ENCODE results near the gene SEMA3B. TPM values are rescaled to one million over a fixed set of nuclear protein-coding genes. Genes with fewer than 3 reads are reported as not detected.
"Not testable (repeated sequence)": the region's sequence is repeated elsewhere in the genome, so short reads cannot be mapped to it uniquely, and the experiment has no call there.

The SEMA3B gene
- total and polyA plus RNA-seq, 7 experiments from 2014 or later, result 0.73 to 3.7 (median 1.4) TPM; not detected in 2

DNA sequence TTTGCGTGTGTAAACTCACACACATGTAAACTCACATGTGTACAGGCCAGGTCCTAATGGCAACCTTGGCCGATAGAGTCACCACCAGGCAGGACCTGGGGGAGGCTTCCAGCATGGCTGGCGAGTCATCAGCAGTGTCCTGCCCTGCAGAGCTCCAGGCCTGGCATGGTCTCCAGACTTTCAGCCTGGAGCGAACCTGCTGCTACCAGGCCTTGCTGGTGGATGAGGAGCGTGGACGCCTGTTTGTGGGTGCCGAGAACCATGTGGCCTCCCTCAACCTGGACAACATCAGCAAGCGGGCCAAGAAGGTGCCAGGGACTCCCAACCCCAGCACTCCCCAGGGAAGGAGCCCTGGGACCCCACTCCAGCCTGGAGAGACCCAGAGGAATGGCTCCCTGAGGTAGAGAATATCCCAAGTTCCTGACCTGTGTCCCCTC is 1.0 kb downstream of the SEMA3B start:
- ChIA-PET POLR2A (interaction anchor here (0.7 to 0.9 kb wide), 2 partner anchors 20 to 55 kb away, joined by 3 read pairs; no protein-coding TSS in a partner anchor), CTCF (interaction anchor here (0.7 kb wide), 1 partner anchor 141 kb away, joined by 3 read pairs; no protein-coding TSS in a partner anchor)
- Histone ChIP-seq H3K4me1 (ENCODE audit: control insufficient read depth in 2 of 2, insufficient read depth in 2 of 2, low read length in 2 of 2) (peaks cover 10 to 17% of the 10 kb centered on the region in 2 donors), H3K27me3 (ENCODE audit: control insufficient read depth in 2 of 2, insufficient read depth in 2 of 2, low read length in 2 of 2) (peaks cover 10 to 15% of the 10 kb centered on the region in 2 donors), H3K4me3 (ENCODE audit: low read length) (no peak overlapping the region), H3K36me3 (ENCODE audit: control insufficient read depth in 2 of 3, insufficient read depth in 3 of 3, low read length in 3 of 3) (no peaks in the 10 kb centered on the region), H3K9me3 (ENCODE audit: control insufficient read depth in 2 of 3, low read length in 3 of 3) (no peaks in the 10 kb centered on the region), H3K27ac (ENCODE audit: low read depth, low read length) (no peak overlapping the region)
- ATAC-seq (no peak), DNase-seq (no peak)
- H3K36me3 Mint-ChIP-seq, result no peaks in the 10 kb centered on the region
- H3K27me3 Mint-ChIP-seq, result peaks cover 13 to 49% (median 15%) of the 10 kb centered on the region in 5 donors
- H3K4me3 Mint-ChIP-seq, result no peak overlapping the region
- H3K9me3 Mint-ChIP-seq, result peaks cover 0 to 2% (median 0%) of the 10 kb centered on the region in 11 donors
- H3K4me1 Mint-ChIP-seq, result peaks cover 13 to 23% (median 15%) of the 10 kb centered on the region in 7 donors
- peak overlapping the region in 1 of 9 donors; percentile 17 for H3K27ac Mint-ChIP-seq
- intact Hi-C loops (cut with micrococcal nuclease), result no loop called here

DNA sequence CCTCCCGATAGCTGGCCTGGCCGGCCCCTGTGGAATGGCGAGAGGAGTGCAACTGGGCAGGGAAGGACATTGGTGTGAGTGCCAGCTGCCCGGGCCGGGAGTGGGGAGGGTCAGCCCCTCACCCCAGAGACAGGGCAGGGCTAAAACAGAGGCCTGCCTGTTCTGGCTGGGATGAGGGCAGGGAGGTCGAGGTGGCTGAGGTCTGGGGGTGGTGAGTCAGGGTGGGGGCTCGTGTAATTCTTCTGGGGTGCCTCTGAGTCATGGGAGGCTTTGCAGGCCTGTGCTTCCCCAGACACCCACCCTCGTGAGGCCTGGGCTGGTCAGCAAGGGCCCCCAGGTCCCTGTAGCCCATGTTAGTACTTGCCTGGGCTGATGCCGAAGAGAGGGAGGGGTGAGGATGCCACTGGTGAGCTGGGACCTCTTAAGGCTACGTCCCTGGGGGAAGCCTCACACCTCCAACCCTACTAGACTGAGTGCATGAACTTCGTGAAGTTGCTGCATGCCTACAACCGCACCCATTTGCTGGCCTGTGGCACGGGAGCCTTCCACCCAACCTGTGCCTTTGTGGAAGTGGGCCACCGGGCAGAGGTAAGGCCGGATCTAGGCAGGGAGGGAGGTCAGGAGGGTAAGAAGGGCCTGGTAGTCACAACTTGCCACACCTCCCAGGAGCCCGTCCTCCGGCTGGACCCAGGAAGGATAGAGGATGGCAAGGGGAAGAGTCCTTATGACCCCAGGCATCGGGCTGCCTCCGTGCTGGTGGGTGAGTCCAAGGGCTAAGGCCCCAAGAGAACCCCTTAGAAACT is 1.7 kb downstream of the SEMA3B start:
- POLR2A ChIA-PET, result interaction anchor here (0.7 kb wide), 1 partner anchor 54 kb away, joined by 3 read pairs; no protein-coding TSS in a partner anchor
- peaks cover 10 to 22% of the 10 kb centered on the region in 2 donors for H3K4me1 ChIP-seq (ENCODE audit: control insufficient read depth in 2 of 2, insufficient read depth in 2 of 2, low read length in 2 of 2)
- DNase-seq (no peak), ATAC-seq (no peak)
- Mint-ChIP-seq H3K4me1 (peaks cover 14 to 29% (median 20%) of the 10 kb centered on the region in 7 donors), H3K36me3 (no peaks in the 10 kb centered on the region), H3K9me3 (peaks cover 0 to 2% (median 0%) of the 10 kb centered on the region in 11 donors), H3K27me3 (peaks cover 16 to 54% (median 19%) of the 10 kb centered on the region in 5 donors), H3K27ac (peak overlapping the region in 1 of 9 donors; percentile 46), H3K4me3 (no peak overlapping the region)
- no peaks in the 10 kb centered on the region for H3K36me3 ChIP-seq (ENCODE audit: control insufficient read depth in 2 of 3, insufficient read depth in 3 of 3, low read length in 3 of 3)
- no peaks in the 10 kb centered on the region for H3K9me3 ChIP-seq (ENCODE audit: control insufficient read depth in 2 of 3, low read length in 3 of 3)
- peaks cover 10 to 16% of the 10 kb centered on the region in 2 donors for H3K27me3 ChIP-seq (ENCODE audit: control insufficient read depth in 2 of 2, insufficient read depth in 2 of 2, low read length in 2 of 2)
- CTCF ChIA-PET, result interaction anchor here (0.7 to 5.1 kb wide), 4 partner anchors 16 to 141 kb away, joined by 3 to 47 read pairs (median 9); partner anchors contain the start of gene GNAT1
- no peak overlapping the region for H3K4me3 ChIP-seq (ENCODE audit: low read length)
- no peak overlapping the region for H3K27ac ChIP-seq (ENCODE audit: low read depth, low read length)
- intact Hi-C loops (cut with micrococcal nuclease), result no loop called here

DNA sequence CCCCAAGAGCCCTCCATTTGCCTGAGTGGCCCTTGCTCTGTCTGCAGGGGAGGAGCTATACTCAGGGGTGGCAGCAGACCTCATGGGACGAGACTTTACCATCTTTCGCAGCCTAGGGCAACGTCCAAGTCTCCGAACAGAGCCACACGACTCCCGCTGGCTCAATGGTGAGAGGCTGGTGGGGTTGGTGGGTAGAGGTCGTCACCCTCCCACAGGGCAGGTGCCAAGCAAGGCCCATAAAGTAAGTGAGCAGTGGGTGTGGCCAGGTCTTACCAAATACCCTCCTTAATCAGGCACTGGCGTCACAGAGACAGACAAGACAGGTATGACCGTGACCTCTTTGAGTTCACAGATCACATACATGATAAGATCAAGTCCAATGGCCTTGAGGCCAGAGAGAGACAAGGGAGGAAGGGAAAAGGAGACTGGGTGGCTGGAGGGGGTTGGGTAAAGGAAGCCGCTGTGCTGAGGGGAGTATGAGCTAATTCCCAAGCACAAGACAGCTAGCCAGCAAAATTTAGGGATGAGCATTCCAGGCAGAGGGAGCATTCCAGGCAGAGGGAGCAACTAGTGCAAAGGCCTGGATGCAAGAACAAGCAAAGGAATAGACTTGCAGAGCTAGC is 2.5 kb downstream of the SEMA3B start:
- Histone ChIP-seq H3K4me1 (ENCODE audit: control insufficient read depth in 2 of 2, insufficient read depth in 2 of 2, low read length in 2 of 2) (peaks cover 10 to 22% of the 10 kb centered on the region in 2 donors), H3K27me3 (ENCODE audit: control insufficient read depth in 2 of 2, insufficient read depth in 2 of 2, low read length in 2 of 2) (peaks cover 10 to 20% of the 10 kb centered on the region in 2 donors), H3K4me3 (ENCODE audit: low read length) (no peak overlapping the region), H3K27ac (ENCODE audit: low read depth, low read length) (no peak overlapping the region), H3K36me3 (ENCODE audit: control insufficient read depth in 2 of 3, insufficient read depth in 3 of 3, low read length in 3 of 3) (no peaks in the 10 kb centered on the region), H3K9me3 (ENCODE audit: control insufficient read depth in 2 of 3, low read length in 3 of 3) (no peaks in the 10 kb centered on the region)
- ATAC-seq (no peak), DNase-seq (no peak)
- H3K9me3 Mint-ChIP-seq, result peaks cover 0 to 2% (median 0%) of the 10 kb centered on the region in 11 donors
- peak overlapping the region in 1 of 9 donors; percentile 37 for H3K27ac Mint-ChIP-seq
- H3K4me1 Mint-ChIP-seq, result peaks cover 21 to 31% (median 26%) of the 10 kb centered on the region in 7 donors
- intact Hi-C loops (cut with micrococcal nuclease), result no loop called here
- no peaks in the 10 kb centered on the region for H3K36me3 Mint-ChIP-seq
- ChIA-PET CTCF (interaction anchor here (0.6 to 5.1 kb wide), 7 partner anchors 17 to 151 kb away, joined by 3 to 47 read pairs (median 5); partner anchors contain the start of gene GNAT1), POLR2A (no interaction called here)
- peak overlapping the region in 2 of 10 donors; percentile 6 to 45 for H3K4me3 Mint-ChIP-seq
- H3K27me3 Mint-ChIP-seq, result peaks cover 21 to 54% (median 26%) of the 10 kb centered on the region in 5 donors

DNA sequence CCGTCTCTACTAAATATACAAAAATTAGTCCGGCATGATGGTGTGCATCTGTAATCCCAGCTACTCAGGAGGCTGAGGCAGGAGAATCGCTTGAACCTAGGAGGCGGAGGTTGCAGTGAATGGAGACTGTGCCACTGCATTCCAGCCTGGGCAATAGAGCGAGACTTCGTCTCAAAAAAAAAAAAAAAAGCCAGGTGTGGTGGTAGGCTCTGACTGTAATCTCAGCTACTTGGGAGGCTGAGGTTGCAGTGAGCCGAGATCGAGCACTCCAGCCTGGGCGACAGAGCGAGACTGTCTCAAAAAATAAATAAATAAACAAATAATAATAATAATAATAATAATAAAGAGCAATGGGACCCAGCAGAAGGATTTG is 3.6 kb downstream of the SEMA3B start:
- H3K4me3 ChIP-seq (ENCODE audit: low read length); H3K36me3 ChIP-seq (ENCODE audit: control insufficient read depth in 2 of 3, insufficient read depth in 3 of 3, low read length in 3 of 3); DNase-seq; H3K36me3 Mint-ChIP-seq; ATAC-seq; H3K27ac ChIP-seq (ENCODE audit: low read depth, low read length); H3K9me3 ChIP-seq (ENCODE audit: control insufficient read depth in 2 of 3, low read length in 3 of 3); H3K9me3 Mint-ChIP-seq: not testable (repeated sequence)
- ChIA-PET CTCF (interaction anchor here (0.8 to 5.1 kb wide), 7 partner anchors 26 to 152 kb away, joined by 3 to 47 read pairs (median 4); partner anchors contain the start of gene GNAT1), POLR2A (interaction anchor here (1.1 kb wide), 1 partner anchor 78 kb away, joined by 3 read pairs; no protein-coding TSS in a partner anchor)
- Mint-ChIP-seq H3K4me1 (peaks cover 21 to 31% (median 26%) of the 10 kb centered on the region in 7 donors), H3K4me3 (peak overlapping the region in 5 of 10 donors; percentile 69 to 88 (median 76)), H3K27ac (peak overlapping the region in 1 of 9 donors; percentile 82), H3K27me3 (peaks cover 21 to 50% (median 29%) of the 10 kb centered on the region in 5 donors)
- intact Hi-C loops (cut with micrococcal nuclease), result loop anchor here in 1 of 2 donors (2.0 kb wide), 1 partner anchor 36 kb away; the partner anchor contains the start of gene GNAI2
- Histone ChIP-seq H3K4me1 (ENCODE audit: control insufficient read depth in 2 of 2, insufficient read depth in 2 of 2, low read length in 2 of 2) (peaks cover 10 to 22% of the 10 kb centered on the region in 2 donors), H3K27me3 (ENCODE audit: control insufficient read depth in 2 of 2, insufficient read depth in 2 of 2, low read length in 2 of 2) (peaks cover 15 to 23% of the 10 kb centered on the region in 2 donors)

DNA sequence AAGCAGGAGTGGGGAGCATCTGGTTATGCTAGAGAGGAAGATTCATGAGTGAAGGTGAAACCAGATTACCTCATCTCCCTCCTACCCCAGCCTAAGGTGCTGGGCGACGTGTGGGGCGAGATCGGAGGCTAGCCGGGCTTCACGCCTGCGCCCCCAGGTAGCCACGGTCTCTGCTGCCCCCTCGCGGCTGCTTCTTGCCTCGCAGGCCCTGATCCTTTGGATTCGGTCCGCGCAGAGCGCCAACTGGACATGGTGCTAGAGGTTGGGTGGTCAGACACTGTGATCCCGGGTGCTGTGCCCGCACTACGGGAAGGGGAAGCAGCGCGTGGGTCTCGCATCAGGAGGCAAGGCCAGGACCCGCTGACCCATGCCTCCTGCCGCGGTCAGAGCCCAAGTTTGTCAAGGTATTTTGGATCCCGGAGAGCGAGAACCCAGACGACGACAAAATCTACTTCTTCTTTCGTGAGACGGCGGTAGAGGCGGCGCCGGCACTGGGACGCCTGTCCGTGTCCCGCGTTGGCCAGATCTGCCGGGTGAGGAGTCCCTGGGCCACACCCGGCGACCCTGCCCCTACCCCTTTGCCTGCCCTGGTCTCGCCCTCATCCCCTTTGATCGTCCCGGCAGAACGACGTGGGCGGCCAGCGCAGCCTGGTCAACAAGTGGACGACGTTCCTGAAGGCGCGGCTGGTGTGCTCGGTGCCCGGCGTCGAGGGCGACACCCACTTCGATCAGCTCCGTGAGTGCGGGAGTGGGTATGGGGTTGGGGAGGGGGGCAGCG is 4.2 kb downstream of the SEMA3B start:
- Mint-ChIP-seq H3K9me3 (peaks cover 0 to 2% (median 0%) of the 10 kb centered on the region in 11 donors), H3K4me3 (peak overlapping the region; percentile 59 to 88 (median 76)), H3K27me3 (peaks cover 21 to 50% (median 29%) of the 10 kb centered on the region in 5 donors), H3K4me1 (peaks cover 21 to 31% (median 26%) of the 10 kb centered on the region in 7 donors), H3K36me3 (no peaks in the 10 kb centered on the region), H3K27ac (peak overlapping the region in 5 of 9 donors; percentile 20 to 82 (median 72))
- no peak overlapping the region for H3K27ac ChIP-seq (ENCODE audit: low read depth, low read length)
- peaks cover 10 to 22% of the 10 kb centered on the region in 2 donors for H3K4me1 ChIP-seq (ENCODE audit: control insufficient read depth in 2 of 2, insufficient read depth in 2 of 2, low read length in 2 of 2)
- DNase-seq (peak; percentile 65 to 95 (median 80)), ATAC-seq (peak; percentile 92)
- peak overlapping the region; percentile 48 for H3K4me3 ChIP-seq (ENCODE audit: low read length)
- H3K9me3 ChIP-seq (ENCODE audit: control insufficient read depth in 2 of 3, low read length in 3 of 3), result no peaks in the 10 kb centered on the region
- H3K27me3 ChIP-seq (ENCODE audit: control insufficient read depth in 2 of 2, insufficient read depth in 2 of 2, low read length in 2 of 2), result peaks cover 15 to 23% of the 10 kb centered on the region in 2 donors
- CTCF ChIA-PET, result interaction anchor here (0.8 to 5.1 kb wide), 6 partner anchors 26 to 80 kb away, joined by 3 to 47 read pairs (median 11); partner anchors contain the start of gene GNAT1
- POLR2A ChIA-PET, result interaction anchor here (1.1 kb wide), 1 partner anchor 79 kb away, joined by 3 read pairs; no protein-coding TSS in a partner anchor
- H3K36me3 ChIP-seq (ENCODE audit: control insufficient read depth in 2 of 3, insufficient read depth in 3 of 3, low read length in 3 of 3), result no peaks in the 10 kb centered on the region
- intact Hi-C loops (cut with micrococcal nuclease), result loop anchor here (1.0 to 2.0 kb wide), 9 partner anchors 13 to 152 kb away; partner anchors contain the start of genes GNAI2 (in 1 of the 2), HYAL3 (in 1 of the 2), IFRD2 (in 1 of the 2) and NAA80 (in 1 of the 2)
